Occipital lobe (tissue), 2 donors: ENCODE measurements around the gene DNMT3A. TPM values are rescaled to one million over a fixed set of nuclear protein-coding genes. Genes with fewer than 3 reads are reported as not detected.
"Not testable (repeated sequence)": the region's sequence is repeated elsewhere in the genome, so short reads cannot be mapped to it uniquely, and the experiment has no call there.

Experiments
- DNase-seq: peaks from one replicate; lab custom pipeline; 2025; lab: John Stamatoyannopoulos, UW
- total RNA-seq: library from RNA; depleted of rRNA; stranded (reverse); fragments of >200 nt; gene quantifications from one replicate; pipeline ENCODE4 v1.2.3, GENCODE V29; 2014

DNMT3A gene
- total RNA-seq, 1 donor from 2014 or later, result 53.3 TPM

- DNase-seq, result no peak
Observed at GRCh38 chr2:25285265-25286024, 56.3 kb downstream of the DNMT3A start.

- DNase-seq, result no peak
Observed at GRCh38 chr2:25284756-25285155, 57.0 kb downstream of the DNMT3A start.

GRCh38 chr2:25283921-25284320, 57.8 kb downstream of the DNMT3A start:
- no peak for DNase-seq

- DNase-seq, result no peak
Observed at GRCh38 chr2:25281941-25282340, 59.8 kb downstream of the DNMT3A start.

GRCh38 chr2:25281522-25281921, 60.2 kb downstream of the DNMT3A start:
- no peak for DNase-seq

- DNase-seq, result no peak
Observed at GRCh38 chr2:25280051-25280687, 61.6 kb downstream of the DNMT3A start.

GRCh38 chr2:25279091-25279651, 62.6 kb downstream of the DNMT3A start:
- DNase-seq, result peak; percentile 29

- DNase-seq, result peak; percentile 65
Observed at GRCh38 chr2:25276569-25277465, 64.9 kb downstream of the DNMT3A start.

GRCh38 chr2:25275575-25275965, 66.2 kb downstream of the DNMT3A start:
- DNase-seq, result no peak

GRCh38 chr2:25274868-25275574, 66.7 kb downstream of the DNMT3A start:
- DNase-seq, result no peak

- no peak for DNase-seq
Observed at GRCh38 chr2:25273985-25274535, 67.7 kb downstream of the DNMT3A start.

- not testable (repeated sequence) for DNase-seq
Observed at GRCh38 chr2:25272705-25273104, 69.0 kb downstream of the DNMT3A start.

GRCh38 chr2:25270061-25270460, 71.7 kb downstream of the DNMT3A start:
- DNase-seq, result no peak

GRCh38 chr2:25269233-25269632, 72.5 kb downstream of the DNMT3A start:
- no peak for DNase-seq

- no peak for DNase-seq
Observed at GRCh38 chr2:25268139-25268538, 73.6 kb downstream of the DNMT3A start.

GRCh38 chr2:25266399-25266798, 75.3 kb downstream of the DNMT3A start:
- DNase-seq, result no peak

- DNase-seq, result no peak
Observed at GRCh38 chr2:25265802-25266201, 75.9 kb downstream of the DNMT3A start.

- DNase-seq, result no peak
Observed at GRCh38 chr2:25265001-25265400, 76.7 kb downstream of the DNMT3A start.

GRCh38 chr2:25262288-25262687, 79.4 kb downstream of the DNMT3A start:
- DNase-seq, result no peak

- DNase-seq, result no peak
Observed at GRCh38 chr2:25259737-25260124, 82.0 kb downstream of the DNMT3A start.
